Astrocyte (in vitro differentiated cells and primary cell): ENCODE measurements around the gene HMCES. TPM values are rescaled to one million over a fixed set of nuclear protein-coding genes. Genes with fewer than 3 reads are reported as not detected.

Source experiments
- DNase-seq: peaks from one replicate; pipeline ENCODE4 v3.0.0-alpha.2; 2010; ENCODE audit warnings: low read depth
- FAIRE-seq: peaks from 2 replicates; lab custom pipeline; 2011; peaks lifted over from hg19 to GRCh38; lab: Jason Lieb, UNC
- H2AFZ ChIP-seq: 2 replicates; pipeline ENCODE4 v1.6.0; 2012; ENCODE audit warnings: low read depth, low read length, inconsistent platforms
- H3K27ac ChIP-seq: 2 replicates; pipeline ENCODE4 v1.5.1; 2011; ENCODE audit warnings: low read depth, low read length, inconsistent platforms
- H3K27me3 ChIP-seq: 2 replicates; pipeline ENCODE4 v1.6.0; 2011; ENCODE audit warnings: low read length, inconsistent platforms; ENCODE audit not compliant: insufficient read depth
- H3K36me3 ChIP-seq: 2 replicates; pipeline ENCODE4 v1.5.1; 2011; ENCODE audit warnings: low read length, inconsistent platforms; ENCODE audit not compliant: insufficient read depth
- H3K4me1 ChIP-seq: 2 replicates; pipeline ENCODE4 v1.5.1; 2011; ENCODE audit warnings: low read length, inconsistent platforms; ENCODE audit not compliant: insufficient read depth
- H3K4me2 ChIP-seq: 2 replicates; pipeline ENCODE4 v1.6.0; 2012; ENCODE audit warnings: low read length, inconsistent platforms
- H3K4me3 ChIP-seq: 2 replicates; pipeline ENCODE4 v1.5.1; 2011; ENCODE audit warnings: low read depth, mild to moderate bottlenecking, low read length, inconsistent platforms; ENCODE audit not compliant: insufficient read depth
- H3K79me2 ChIP-seq: 2 replicates; pipeline ENCODE4 v1.6.0; 2012; ENCODE audit warnings: mild to moderate bottlenecking, low read length, inconsistent platforms; ENCODE audit not compliant: insufficient read depth
- H3K9ac ChIP-seq: 2 replicates; pipeline ENCODE4 v1.6.0; 2012; ENCODE audit warnings: mild to moderate bottlenecking, low read length, inconsistent platforms
- H3K9me3 ChIP-seq: 2 replicates; pipeline ENCODE4 v1.5.1; 2012; ENCODE audit warnings: low read depth, mild to moderate bottlenecking, low read length, inconsistent platforms; ENCODE audit not compliant: insufficient read depth
- H4K20me1 ChIP-seq: 2 replicates; pipeline ENCODE4 v1.6.0; 2012; ENCODE audit warnings: low read length, inconsistent platforms; ENCODE audit not compliant: insufficient read depth
- H3K27ac Mint-ChIP-seq: one replicate; pipeline ENCODE4 v1.8.0; 2021; ENCODE audit warnings: mild to moderate bottlenecking, mixed read lengths; ENCODE audit not compliant: unreplicated experiment
- H3K27me3 Mint-ChIP-seq: one replicate; pipeline ENCODE4 v1.8.0; 2021; ENCODE audit warnings: low read depth, mixed read lengths; ENCODE audit not compliant: unreplicated experiment
- H3K36me3 Mint-ChIP-seq: one replicate; pipeline ENCODE4 v1.8.0; 2021; ENCODE audit warnings: low read depth, mixed read lengths; ENCODE audit not compliant: unreplicated experiment
- H3K4me1 Mint-ChIP-seq: one replicate; pipeline ENCODE4 v1.8.0; 2021; ENCODE audit warnings: low read depth, mixed read lengths; ENCODE audit not compliant: unreplicated experiment
- H3K4me3 Mint-ChIP-seq: one replicate; pipeline ENCODE4 v1.8.0; 2021; ENCODE audit warnings: mild to moderate bottlenecking, moderate library complexity, mixed read lengths; ENCODE audit not compliant: unreplicated experiment
- H3K9me3 Mint-ChIP-seq: one replicate; pipeline ENCODE4 v1.8.0; 2021; ENCODE audit warnings: mild to moderate bottlenecking, mixed read lengths; ENCODE audit not compliant: unreplicated experiment
- EZH2 ChIP-seq: IDR thresholded peaks from 2 replicates; pipeline ENCODE4 v1.6.1; 2012; ENCODE audit warnings: mild to moderate bottlenecking, low read length, inconsistent platforms; ENCODE audit not compliant: insufficient read depth
- total RNA-seq: library from RNA; stranded (reverse); gene quantifications from 2 replicates; pipeline ENCODE4 v1.2.1, GENCODE V29; 2021
- TF ChIP-seq, protein P1 (sequence below): IDR thresholded peaks from 2 replicates; pipeline ENCODE4 v1.5.1; 2011; ENCODE audit warnings: low read depth, mild to moderate bottlenecking, inconsistent platforms, low read length, moderate library complexity; ENCODE audit not compliant: insufficient read depth

HMCES gene
- total RNA-seq, 1 donor from 2014 or later, result 27.4 TPM

DNA sequence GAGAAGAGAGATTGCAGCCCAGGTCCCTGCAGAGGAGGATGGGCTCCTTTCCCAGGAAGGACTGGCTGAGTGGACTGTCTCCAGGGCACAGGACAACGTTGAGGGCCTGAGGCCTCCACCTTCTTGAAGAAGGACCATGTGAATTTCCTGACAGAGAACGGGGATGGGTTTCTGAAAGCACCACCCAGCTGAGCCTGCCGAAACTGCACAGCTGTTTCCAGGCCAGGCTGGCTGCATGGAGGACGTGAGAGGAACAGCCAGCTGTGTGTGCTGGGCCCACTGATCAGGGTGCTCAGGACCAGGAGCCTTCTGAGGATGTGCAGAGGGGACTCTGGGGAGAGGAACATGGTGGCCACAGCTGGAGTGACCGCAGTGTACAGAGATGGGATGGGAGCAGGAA is 39.2 kb downstream of the HMCES start:
- Mint-ChIP-seq H3K27me3 (no peaks in the 10 kb centered on the region), H3K4me3 (no peak overlapping the region), H3K36me3 (peaks cover 9% of the 10 kb centered on the region), H3K9me3 (no peaks in the 10 kb centered on the region), H3K27ac (no peak overlapping the region), H3K4me1 (peaks cover 6% of the 10 kb centered on the region)
- no peak overlapping the region for H3K4me2 ChIP-seq
- TF ChIP-seq, protein P1, sequence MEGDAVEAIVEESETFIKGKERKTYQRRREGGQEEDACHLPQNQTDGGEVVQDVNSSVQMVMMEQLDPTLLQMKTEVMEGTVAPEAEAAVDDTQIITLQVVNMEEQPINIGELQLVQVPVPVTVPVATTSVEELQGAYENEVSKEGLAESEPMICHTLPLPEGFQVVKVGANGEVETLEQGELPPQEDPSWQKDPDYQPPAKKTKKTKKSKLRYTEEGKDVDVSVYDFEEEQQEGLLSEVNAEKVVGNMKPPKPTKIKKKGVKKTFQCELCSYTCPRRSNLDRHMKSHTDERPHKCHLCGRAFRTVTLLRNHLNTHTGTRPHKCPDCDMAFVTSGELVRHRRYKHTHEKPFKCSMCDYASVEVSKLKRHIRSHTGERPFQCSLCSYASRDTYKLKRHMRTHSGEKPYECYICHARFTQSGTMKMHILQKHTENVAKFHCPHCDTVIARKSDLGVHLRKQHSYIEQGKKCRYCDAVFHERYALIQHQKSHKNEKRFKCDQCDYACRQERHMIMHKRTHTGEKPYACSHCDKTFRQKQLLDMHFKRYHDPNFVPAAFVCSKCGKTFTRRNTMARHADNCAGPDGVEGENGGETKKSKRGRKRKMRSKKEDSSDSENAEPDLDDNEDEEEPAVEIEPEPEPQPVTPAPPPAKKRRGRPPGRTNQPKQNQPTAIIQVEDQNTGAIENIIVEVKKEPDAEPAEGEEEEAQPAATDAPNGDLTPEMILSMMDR, result no peak
- no peak for TF ChIP-seq EZH2
- no peaks in the 10 kb centered on the region for H3K36me3 ChIP-seq
- H3K9me3 ChIP-seq, result no peaks in the 10 kb centered on the region
- peaks cover 10% of the 10 kb centered on the region for H3K4me1 ChIP-seq
- H3K4me3 ChIP-seq, result no peak overlapping the region
- H3K27ac ChIP-seq, result no peak overlapping the region
- H3K27me3 ChIP-seq, result no peaks in the 10 kb centered on the region
- no peak overlapping the region for H2AFZ ChIP-seq
- no peak for FAIRE-seq
- H3K79me2 ChIP-seq, result peaks cover 9% of the 10 kb centered on the region
- H3K9ac ChIP-seq, result no peak overlapping the region
- no peak for DNase-seq
- H4K20me1 ChIP-seq, result peaks cover 6% of the 10 kb centered on the region

DNA sequence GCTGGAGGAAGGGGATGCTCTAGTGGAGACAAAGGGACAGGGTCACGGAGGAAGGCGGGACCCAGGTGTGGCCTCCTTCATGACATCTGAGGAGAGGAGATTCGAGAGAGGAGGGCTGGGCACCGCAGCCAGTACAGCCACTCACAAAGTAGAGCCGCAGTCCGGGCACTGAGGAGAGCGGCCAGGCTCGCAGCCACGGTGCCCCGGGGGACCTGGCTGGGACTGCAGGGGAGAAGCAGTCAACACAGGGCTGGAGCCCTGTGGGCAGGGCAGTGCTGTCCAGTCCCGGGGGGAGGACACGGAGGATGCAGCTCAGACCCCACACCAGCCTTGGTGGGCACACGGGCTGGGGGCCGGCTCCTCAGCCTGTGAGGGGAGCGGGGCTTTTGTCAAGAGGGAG is 40.3 kb downstream of the HMCES start:
- Histone ChIP-seq H3K79me2 (peaks cover 9% of the 10 kb centered on the region), H3K9ac (no peak overlapping the region), H3K4me2 (no peak overlapping the region), H3K4me3 (no peak overlapping the region), H4K20me1 (peaks cover 6% of the 10 kb centered on the region), H3K36me3 (no peaks in the 10 kb centered on the region), H2AFZ (no peak overlapping the region), H3K27ac (no peak overlapping the region), H3K9me3 (no peaks in the 10 kb centered on the region), H3K4me1 (peaks cover 10% of the 10 kb centered on the region), H3K27me3 (no peaks in the 10 kb centered on the region)
- no peak overlapping the region for H3K4me3 Mint-ChIP-seq
- H3K27ac Mint-ChIP-seq, result no peak overlapping the region
- H3K36me3 Mint-ChIP-seq, result peaks cover 8% of the 10 kb centered on the region
- H3K27me3 Mint-ChIP-seq, result no peaks in the 10 kb centered on the region
- DNase-seq (no peak), FAIRE-seq (no peak)
- no peaks in the 10 kb centered on the region for H3K9me3 Mint-ChIP-seq
- TF ChIP-seq EZH2, result no peak
- TF ChIP-seq, protein P1, result no peak
- H3K4me1 Mint-ChIP-seq, result peaks cover 5% of the 10 kb centered on the region

DNA sequence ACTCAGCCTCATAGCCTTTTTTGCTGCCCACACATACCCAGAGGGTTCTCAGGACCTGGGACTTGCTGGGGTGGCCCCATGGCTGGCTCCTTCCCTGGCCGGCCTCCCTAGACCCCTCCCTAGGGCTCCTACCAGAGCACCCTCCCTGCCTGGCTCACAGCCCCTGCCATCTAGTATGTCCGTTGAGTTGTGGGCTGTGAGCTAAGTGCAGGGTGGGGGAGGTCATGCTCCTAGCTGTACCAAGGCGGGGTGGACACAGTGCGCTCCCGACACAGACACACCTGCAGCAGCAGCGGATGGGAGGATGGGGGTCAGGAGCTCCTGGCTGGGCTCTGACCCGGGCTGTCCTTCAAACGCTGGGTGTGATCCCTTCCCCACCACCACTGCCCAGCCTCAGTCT is 41.6 kb downstream of the HMCES start:
- H3K4me1 ChIP-seq, result peaks cover 5% of the 10 kb centered on the region
- peaks cover 6% of the 10 kb centered on the region for H4K20me1 ChIP-seq
- no peak overlapping the region for H3K4me2 ChIP-seq
- no peaks in the 10 kb centered on the region for H3K27me3 Mint-ChIP-seq
- FAIRE-seq, result no peak
- no peak overlapping the region for H3K9ac ChIP-seq
- no peaks in the 10 kb centered on the region for H3K9me3 ChIP-seq
- H2AFZ ChIP-seq, result no peak overlapping the region
- H3K4me3 ChIP-seq, result no peak overlapping the region
- no peaks in the 10 kb centered on the region for H3K4me1 Mint-ChIP-seq
- no peaks in the 10 kb centered on the region for H3K36me3 ChIP-seq
- no peak for DNase-seq
- no peaks in the 10 kb centered on the region for H3K27me3 ChIP-seq
- H3K27ac Mint-ChIP-seq, result no peak overlapping the region
- H3K27ac ChIP-seq, result no peak overlapping the region
- H3K9me3 Mint-ChIP-seq, result no peaks in the 10 kb centered on the region
- H3K79me2 ChIP-seq, result peaks cover 4% of the 10 kb centered on the region
- peaks cover 8% of the 10 kb centered on the region for H3K36me3 Mint-ChIP-seq
- H3K4me3 Mint-ChIP-seq, result no peak overlapping the region
- TF ChIP-seq, protein P1, result no peak
- no peak for TF ChIP-seq EZH2
